GM12892 (cell line): Measurements from ENCODE around the gene CACNA1C.

Source experiments
- POLR2A ChIP-seq: IDR thresholded peaks from 2 replicates; pipeline ENCODE4 v1.6.1; 2011; ENCODE audit warnings: low read depth, low read length, control low read depth
- POLR2AphosphoS5 ChIP-seq: IDR thresholded peaks from 2 replicates; pipeline ENCODE4 v1.6.1; 2011; ENCODE audit warnings: low read depth, low read length, control low read depth

DNA sequence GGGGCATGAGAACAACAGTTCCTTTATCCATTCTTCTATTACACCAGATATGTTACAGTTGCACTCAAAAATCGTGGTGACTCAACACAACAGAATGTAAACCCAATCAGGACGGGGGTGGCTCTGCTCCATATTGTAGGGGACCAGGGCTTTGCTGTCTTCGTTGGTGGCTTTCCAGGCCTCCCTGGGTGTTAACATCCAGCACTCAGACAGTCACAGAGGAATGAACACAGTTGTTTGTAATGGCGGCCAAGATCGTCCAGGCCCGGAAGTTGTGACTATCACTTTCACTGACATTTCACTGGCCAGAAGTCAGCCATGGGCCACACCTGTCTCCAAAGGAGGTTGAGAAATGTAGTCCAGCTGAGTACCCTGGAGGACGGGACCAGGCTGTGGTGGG, 204.1 kb downstream of the CACNA1C start:
- no peak for TF ChIP-seq POLR2AphosphoS5
- TF ChIP-seq POLR2A = no peak
